Neutrophil (primary cell): ENCODE measurements around the gene ITGB8.

Source experiments
- H3K27ac ChIP-seq: fragments of 200-600 bp; sonication (generic); 2 replicates; pipeline ENCODE4 v1.5.1; 2016; ENCODE audit warnings: mild to moderate bottlenecking, moderate library complexity
- H3K27me3 ChIP-seq: fragments of 200-600 bp; sonication (generic); 2 replicates; pipeline ENCODE4 v1.6.0; 2016; ENCODE audit warnings: mild to moderate bottlenecking
- H3K36me3 ChIP-seq: fragments of 200-600 bp; sonication (generic); 2 replicates; pipeline ENCODE4 v1.5.1; 2017
- H3K4me1 ChIP-seq, 2 experiments: fragments of 200-600 bp in 1 of 2; sonication (generic) in 1 of 2; 1 replicate in 1 of 2; 2 replicates in 1 of 2; pipeline versions ENCODE4 v1.5.1 to v1.6.1; 2013 to 2016; ENCODE audit warnings: low read depth in 1 of 2, low read length in 1 of 2, mild to moderate bottlenecking in 1 of 2, moderate library complexity in 1 of 2; ENCODE audit not compliant: control insufficient read depth in 1 of 2, insufficient read depth in 1 of 2
- H3K4me3 ChIP-seq, 2 experiments: fragments of 200-600 bp in 1 of 2; sonication (generic) in 1 of 2; 1 replicate in 1 of 2; 2 replicates in 1 of 2; pipeline ENCODE4 v1.5.1; 2013 to 2016; ENCODE audit warnings: low read depth in 1 of 2, low read length in 1 of 2, mild to moderate bottlenecking in 1 of 2, moderate library complexity in 1 of 2
- H3K9me3 ChIP-seq: fragments of 200-600 bp; sonication (generic); 2 replicates; pipeline ENCODE4 v1.5.1; 2016
- CTCF ChIP-seq: fragments of 200-600 bp; sonication (generic); IDR thresholded peaks from 2 replicates; pipeline ENCODE4 v1.5.1; 2016; ENCODE audit warnings: antibody characterized with exemption

The ITGB8 gene

DNA sequence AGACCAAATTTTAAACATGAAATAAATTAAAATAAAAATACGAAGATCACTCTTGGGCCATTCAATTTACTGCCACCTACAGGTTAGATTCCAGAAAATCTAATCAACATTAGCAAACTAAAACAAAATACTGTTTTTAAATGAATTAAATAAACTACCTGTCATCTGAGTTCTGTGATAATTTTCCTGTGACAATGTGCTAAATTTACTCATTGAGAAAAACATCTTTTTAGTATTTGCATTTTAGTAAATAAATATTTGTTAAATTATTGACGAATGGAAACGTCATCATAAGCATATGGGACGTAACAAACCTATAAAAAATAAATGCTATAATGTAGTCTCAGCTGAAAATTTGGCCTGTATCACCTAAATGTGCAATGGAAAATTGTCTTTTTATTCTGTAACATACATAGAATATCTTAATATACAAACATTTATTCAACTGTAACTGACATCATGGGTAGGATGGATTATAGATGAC is 72.1 kb downstream of the ITGB8 start:
- no peaks in the 10 kb centered on the region for H3K27me3 ChIP-seq
- H3K36me3 ChIP-seq, result no peaks in the 10 kb centered on the region
- no peaks in the 10 kb centered on the region for H3K9me3 ChIP-seq
- no peak for TF ChIP-seq CTCF
- no peak overlapping the region for H3K4me3 ChIP-seq
- H3K4me1 ChIP-seq, result no peaks in the 10 kb centered on the region
- H3K27ac ChIP-seq, result no peak overlapping the region

- H3K9me3 ChIP-seq, result no peaks in the 10 kb centered on the region
- H3K27ac ChIP-seq, result no peak overlapping the region
- no peaks in the 10 kb centered on the region for H3K36me3 ChIP-seq
- no peak for TF ChIP-seq CTCF
- H3K27me3 ChIP-seq, result no peaks in the 10 kb centered on the region
- H3K4me1 ChIP-seq, result no peaks in the 10 kb centered on the region
- no peak overlapping the region for H3K4me3 ChIP-seq
Observed at GRCh38 chr7:20403331-20403730, 72.6 kb downstream of the ITGB8 start.

- Histone ChIP-seq H3K27ac (no peak overlapping the region), H3K4me3 (no peak overlapping the region), H3K9me3 (no peaks in the 10 kb centered on the region), H3K27me3 (no peaks in the 10 kb centered on the region), H3K4me1 (no peaks in the 10 kb centered on the region), H3K36me3 (no peaks in the 10 kb centered on the region)
- no peak for TF ChIP-seq CTCF
Observed at GRCh38 chr7:20404320-20404719, 73.6 kb downstream of the ITGB8 start.

GRCh38 chr7:20407585-20408466 is 77.1 kb downstream of the ITGB8 start:
- H3K27me3 ChIP-seq, result no peaks in the 10 kb centered on the region
- no peak overlapping the region for H3K27ac ChIP-seq
- no peaks in the 10 kb centered on the region for H3K4me1 ChIP-seq
- H3K4me3 ChIP-seq, result no peak overlapping the region
- no peaks in the 10 kb centered on the region for H3K9me3 ChIP-seq
- no peak for TF ChIP-seq CTCF
- H3K36me3 ChIP-seq, result no peaks in the 10 kb centered on the region

DNA sequence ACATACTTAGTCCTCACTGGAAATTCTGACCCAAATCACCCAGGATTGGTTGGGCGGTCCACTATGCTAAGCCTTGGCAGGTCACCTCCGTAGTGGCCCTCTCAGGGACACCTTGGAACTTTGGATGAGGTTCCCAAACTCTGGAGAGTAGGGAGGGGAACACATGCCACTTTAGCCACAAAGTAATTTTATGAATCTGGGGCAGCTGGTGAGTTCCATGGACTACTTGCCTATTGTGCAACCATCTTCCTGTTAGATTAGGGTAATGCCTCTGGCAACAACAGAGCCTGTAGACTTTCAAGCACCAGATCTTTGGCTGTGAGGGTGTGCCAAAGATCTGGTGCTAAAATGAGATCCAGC is 77.7 kb downstream of the ITGB8 start:
- H3K27me3 ChIP-seq, result no peaks in the 10 kb centered on the region
- no peaks in the 10 kb centered on the region for H3K9me3 ChIP-seq
- no peaks in the 10 kb centered on the region for H3K36me3 ChIP-seq
- no peaks in the 10 kb centered on the region for H3K4me1 ChIP-seq
- H3K4me3 ChIP-seq, result no peak overlapping the region
- TF ChIP-seq CTCF, result no peak
- H3K27ac ChIP-seq, result no peak overlapping the region
